Fibroblast of lung (primary cell): ENCODE results near the gene NRROS.

Experiments used
- EZH2 ChIP-seq: IDR thresholded peaks from 2 replicates; pipeline ENCODE4 v1.5.1; 2012; ENCODE audit warnings: low read length, control low read depth, mild to moderate bottlenecking; ENCODE audit errors: missing control alignments
- TF ChIP-seq, protein P1 (sequence below), 2 donors: IDR thresholded peaks in 1 of 2; conservative IDR thresholded peaks in 1 of 2; 1 replicate in 1 of 2; 2 replicates in 1 of 2; pipeline ENCODE4 v1.5.1; 2011 to 2012; ENCODE audit warnings: low read length in 2 of 2, control low read depth in 1 of 2, inconsistent platforms in 1 of 2, low read depth in 1 of 2, mild to moderate bottlenecking in 1 of 2

DNA sequence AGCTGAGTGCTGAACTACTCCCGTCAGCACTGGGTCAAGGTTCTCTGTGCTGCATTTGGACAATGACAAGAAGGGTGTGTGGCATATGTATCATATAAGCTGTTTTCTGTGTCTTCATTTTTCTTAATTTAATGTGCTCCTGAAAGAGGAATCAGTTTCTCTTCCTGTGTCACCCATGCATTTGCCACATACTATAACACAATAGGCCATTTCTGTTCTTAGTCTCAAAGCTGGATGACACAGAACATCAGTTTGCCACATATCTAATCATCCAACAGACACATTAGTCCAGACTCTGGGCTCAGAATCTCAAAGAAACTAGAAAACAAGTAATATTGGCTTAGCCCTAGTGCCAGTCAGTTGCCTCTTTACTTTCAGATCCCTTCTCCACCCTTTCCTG lies 38.4 kb downstream of the NRROS start:
- TF ChIP-seq EZH2: no peak
- TF ChIP-seq, protein P1, sequence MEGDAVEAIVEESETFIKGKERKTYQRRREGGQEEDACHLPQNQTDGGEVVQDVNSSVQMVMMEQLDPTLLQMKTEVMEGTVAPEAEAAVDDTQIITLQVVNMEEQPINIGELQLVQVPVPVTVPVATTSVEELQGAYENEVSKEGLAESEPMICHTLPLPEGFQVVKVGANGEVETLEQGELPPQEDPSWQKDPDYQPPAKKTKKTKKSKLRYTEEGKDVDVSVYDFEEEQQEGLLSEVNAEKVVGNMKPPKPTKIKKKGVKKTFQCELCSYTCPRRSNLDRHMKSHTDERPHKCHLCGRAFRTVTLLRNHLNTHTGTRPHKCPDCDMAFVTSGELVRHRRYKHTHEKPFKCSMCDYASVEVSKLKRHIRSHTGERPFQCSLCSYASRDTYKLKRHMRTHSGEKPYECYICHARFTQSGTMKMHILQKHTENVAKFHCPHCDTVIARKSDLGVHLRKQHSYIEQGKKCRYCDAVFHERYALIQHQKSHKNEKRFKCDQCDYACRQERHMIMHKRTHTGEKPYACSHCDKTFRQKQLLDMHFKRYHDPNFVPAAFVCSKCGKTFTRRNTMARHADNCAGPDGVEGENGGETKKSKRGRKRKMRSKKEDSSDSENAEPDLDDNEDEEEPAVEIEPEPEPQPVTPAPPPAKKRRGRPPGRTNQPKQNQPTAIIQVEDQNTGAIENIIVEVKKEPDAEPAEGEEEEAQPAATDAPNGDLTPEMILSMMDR (conservative IDR thresholded peaks at IDR 0.05 in 1 of 2, IDR thresholded peaks at IDR 0.05 in 1 of 2; ENCODE audit: low read depth in 1 of 2, low read length in 2 of 2): no peak
